ENCODE data around the gene HELLS.

GRCh38 chr10:94571528-94571927 is 25.9 kb downstream of the HELLS start:
- TF ChIP-seq, protein P1, sequence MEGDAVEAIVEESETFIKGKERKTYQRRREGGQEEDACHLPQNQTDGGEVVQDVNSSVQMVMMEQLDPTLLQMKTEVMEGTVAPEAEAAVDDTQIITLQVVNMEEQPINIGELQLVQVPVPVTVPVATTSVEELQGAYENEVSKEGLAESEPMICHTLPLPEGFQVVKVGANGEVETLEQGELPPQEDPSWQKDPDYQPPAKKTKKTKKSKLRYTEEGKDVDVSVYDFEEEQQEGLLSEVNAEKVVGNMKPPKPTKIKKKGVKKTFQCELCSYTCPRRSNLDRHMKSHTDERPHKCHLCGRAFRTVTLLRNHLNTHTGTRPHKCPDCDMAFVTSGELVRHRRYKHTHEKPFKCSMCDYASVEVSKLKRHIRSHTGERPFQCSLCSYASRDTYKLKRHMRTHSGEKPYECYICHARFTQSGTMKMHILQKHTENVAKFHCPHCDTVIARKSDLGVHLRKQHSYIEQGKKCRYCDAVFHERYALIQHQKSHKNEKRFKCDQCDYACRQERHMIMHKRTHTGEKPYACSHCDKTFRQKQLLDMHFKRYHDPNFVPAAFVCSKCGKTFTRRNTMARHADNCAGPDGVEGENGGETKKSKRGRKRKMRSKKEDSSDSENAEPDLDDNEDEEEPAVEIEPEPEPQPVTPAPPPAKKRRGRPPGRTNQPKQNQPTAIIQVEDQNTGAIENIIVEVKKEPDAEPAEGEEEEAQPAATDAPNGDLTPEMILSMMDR (conservative IDR thresholded peaks at IDR 0.05; ENCODE audit: low read depth, low read length), result no peak
- TF ChIP-seq POLR2A (IDR thresholded peaks at IDR 0.05; ENCODE audit: low read depth, low read length) (no peak), MXI1 (IDR thresholded peaks at IDR 0.05; ENCODE audit: borderline replicate concordance, low read depth, low read length) (no peak), RFX5 (IDR thresholded peaks at IDR 0.05; ENCODE audit: low read depth, low read length) (no peak), CEBPB (IDR thresholded peaks at IDR 0.05; ENCODE audit: low read depth, low read length) (no peak), ELK1 (IDR thresholded peaks at IDR 0.05; ENCODE audit: borderline replicate concordance, low read depth, low read length) (no peak), RCOR1 (IDR thresholded peaks at IDR 0.05; ENCODE audit: insufficient replicate concordance, low read length) (no peak), BHLHE40 (IDR thresholded peaks at IDR 0.05; ENCODE audit: low read depth, low read length) (no peak), RAD21 (IDR thresholded peaks at IDR 0.05; ENCODE audit: low read length) (no peak), SMC3 (IDR thresholded peaks at IDR 0.05; ENCODE audit: low read depth, low read length) (no peak), NFE2L2 (IDR thresholded peaks at IDR 0.05; ENCODE audit: low read depth, low read length) (no peak), MAZ (IDR thresholded peaks at IDR 0.05; ENCODE audit: borderline replicate concordance, low read depth, low read length) (no peak), CHD1 (IDR thresholded peaks at IDR 0.05; ENCODE audit: low read depth, low read length) (no peak), MAFK (IDR thresholded peaks at IDR 0.05; ENCODE audit: low read depth, low read length) (no peak)

Data from IMR-90 (cell line).